ENCODE results near the gene GPC6.

The GPC6 gene

DNA sequence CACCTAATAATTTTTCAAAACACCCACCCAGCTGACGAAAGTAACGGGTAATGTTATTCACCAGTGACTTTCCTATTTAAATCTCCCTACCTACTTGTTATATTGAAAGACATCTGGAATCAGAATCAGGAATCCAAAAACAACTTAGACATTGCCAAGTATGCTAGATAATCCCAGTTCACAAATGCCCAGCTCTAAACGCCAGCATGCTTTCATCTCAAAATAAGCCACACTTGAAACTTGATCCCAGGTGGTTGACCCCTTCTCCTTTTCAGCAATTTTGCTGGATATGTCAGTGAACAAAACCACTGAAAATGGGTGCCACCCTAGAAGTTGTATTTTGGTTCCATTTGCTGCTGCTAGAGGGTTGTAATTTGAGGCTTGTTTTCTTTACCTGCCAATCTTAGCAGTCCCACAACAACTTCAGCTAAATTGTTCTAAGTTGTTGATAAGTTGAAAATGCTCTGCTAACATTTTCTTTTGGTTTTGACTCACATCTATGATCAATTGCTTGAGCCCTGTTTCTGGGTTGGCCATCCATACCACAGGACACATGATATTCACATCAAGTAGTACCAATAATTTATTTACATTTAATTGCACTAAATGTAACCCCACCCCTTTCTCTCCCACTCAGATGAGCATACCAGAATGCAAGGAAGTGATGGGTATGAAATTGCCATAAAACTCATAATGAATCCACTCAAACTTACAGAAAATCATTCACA, 1186.4 kb downstream of the GPC6 start:
- Histone ChIP-seq H2BK12ac (ENCODE audit: low read length in 2 of 2) (no peak overlapping the region), H2AK5ac (ENCODE audit: low read length, severe bottlenecking) (no peak overlapping the region), H3K36me3 (ENCODE audit: control insufficient read depth in 1 of 2, insufficient read depth in 2 of 2, low read depth in 1 of 2, low read length in 2 of 2) (no peaks in the 10 kb centered on the region), H3K9me3 (ENCODE audit: control insufficient read depth, low read length) (peaks cover 6% of the 10 kb centered on the region), H3K14ac (ENCODE audit: low read length in 2 of 2) (no peak overlapping the region), H3K4me3 (ENCODE audit: insufficient read depth in 1 of 2, low read depth in 1 of 2, low read length in 2 of 2) (no peak overlapping the region), H2BK5ac (ENCODE audit: low read depth, low read length, poor library complexity, severe bottlenecking) (no peak overlapping the region), H2BK15ac (ENCODE audit: low read depth, poor library complexity, severe bottlenecking) (no peak overlapping the region), H3K23ac (ENCODE audit: low read length in 2 of 2) (no peak overlapping the region), H4K8ac (ENCODE audit: low read length) (no peak overlapping the region), H2BK120ac (ENCODE audit: low read depth, low read length) (no peak overlapping the region), H3K4me2 (ENCODE audit: low read length, poor library complexity, severe bottlenecking) (no peak overlapping the region), H3K9ac (ENCODE audit: low read length) (no peak overlapping the region), H3K4me1 (ENCODE audit: control insufficient read depth, insufficient read depth, low read depth, low read length) (no peaks in the 10 kb centered on the region), H3K27me3 (ENCODE audit: control insufficient read depth in 1 of 2, insufficient read depth in 1 of 2, low read length in 2 of 2) (peaks cover 0 to 3% of the 10 kb centered on the region in 2 experiments), H3K18ac (ENCODE audit: low read depth in 1 of 2, low read length in 2 of 2) (no peak overlapping the region), H3K4ac (ENCODE audit: low read depth in 1 of 2, low read length in 2 of 2) (no peak overlapping the region), H2AFZ (ENCODE audit: low read depth, low read length) (no peak overlapping the region), H4K91ac (ENCODE audit: low read length) (no peak overlapping the region), H3K27ac (ENCODE audit: low read length, poor library complexity, severe bottlenecking) (no peak overlapping the region), H3K79me1 (replicated peaks; ENCODE audit: low read length, poor library complexity, severe bottlenecking) (no peaks in the 10 kb centered on the region)
- 69% methylated on average over 3 of the region's 3 CpGs for WGBS
- no peak for DNase-seq

DNA sequence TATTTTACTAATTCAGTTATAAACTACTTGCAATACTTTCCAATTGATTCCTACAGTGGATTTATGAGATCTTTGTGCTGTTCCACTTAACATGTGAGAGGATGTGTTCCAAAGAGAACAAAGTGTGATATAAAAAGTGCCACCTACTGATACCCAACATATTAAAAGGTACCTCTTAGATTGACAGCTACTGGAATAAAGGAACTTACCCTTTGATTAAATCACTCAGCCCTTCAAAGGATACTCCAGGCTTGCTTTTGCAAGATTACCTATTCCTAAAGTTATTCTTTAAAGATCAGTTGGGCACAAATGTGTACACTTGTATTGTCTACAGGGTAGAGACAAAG, 1187.0 kb downstream of the GPC6 start:
- H3K36me3 ChIP-seq (ENCODE audit: control insufficient read depth in 1 of 2, insufficient read depth in 2 of 2, low read depth in 1 of 2, low read length in 2 of 2): no peaks in the 10 kb centered on the region
- no peak overlapping the region for H2BK15ac ChIP-seq (ENCODE audit: low read depth, poor library complexity, severe bottlenecking)
- H3K79me1 ChIP-seq (replicated peaks; ENCODE audit: low read length, poor library complexity, severe bottlenecking): no peaks in the 10 kb centered on the region
- H3K27me3 ChIP-seq (ENCODE audit: control insufficient read depth in 1 of 2, insufficient read depth in 1 of 2, low read length in 2 of 2): peaks cover 0 to 3% of the 10 kb centered on the region in 2 experiments
- H4K91ac ChIP-seq (ENCODE audit: low read length): no peak overlapping the region
- H3K23ac ChIP-seq (ENCODE audit: low read length in 2 of 2): no peak overlapping the region
- no peak overlapping the region for H4K8ac ChIP-seq (ENCODE audit: low read length)
- H3K27ac ChIP-seq (ENCODE audit: low read length, poor library complexity, severe bottlenecking): no peak overlapping the region
- H2AFZ ChIP-seq (ENCODE audit: low read depth, low read length): no peak overlapping the region
- H3K14ac ChIP-seq (ENCODE audit: low read length in 2 of 2): no peak overlapping the region
- no peak overlapping the region for H3K4ac ChIP-seq (ENCODE audit: low read depth in 1 of 2, low read length in 2 of 2)
- no peak for DNase-seq
- no peak overlapping the region for H2BK5ac ChIP-seq (ENCODE audit: low read depth, low read length, poor library complexity, severe bottlenecking)
- no peak overlapping the region for H2AK5ac ChIP-seq (ENCODE audit: low read length, severe bottlenecking)
- H2BK12ac ChIP-seq (ENCODE audit: low read length in 2 of 2): no peak overlapping the region
- no peak overlapping the region for H2BK120ac ChIP-seq (ENCODE audit: low read depth, low read length)
- H3K9me3 ChIP-seq (ENCODE audit: control insufficient read depth, low read length): peaks cover 6% of the 10 kb centered on the region
- no peak overlapping the region for H3K18ac ChIP-seq (ENCODE audit: low read depth in 1 of 2, low read length in 2 of 2)
- no peak overlapping the region for H3K9ac ChIP-seq (ENCODE audit: low read length)
- H3K4me3 ChIP-seq (ENCODE audit: insufficient read depth in 1 of 2, low read depth in 1 of 2, low read length in 2 of 2): no peak overlapping the region
- no peak overlapping the region for H3K4me2 ChIP-seq (ENCODE audit: low read length, poor library complexity, severe bottlenecking)
- H3K4me1 ChIP-seq (ENCODE audit: control insufficient read depth, insufficient read depth, low read depth, low read length): no peaks in the 10 kb centered on the region

- Histone ChIP-seq H2AFZ (ENCODE audit: low read depth, low read length) (no peak overlapping the region), H2BK120ac (ENCODE audit: low read depth, low read length) (no peak overlapping the region), H3K27me3 (ENCODE audit: control insufficient read depth in 1 of 2, insufficient read depth in 1 of 2, low read length in 2 of 2) (peaks cover 0 to 3% of the 10 kb centered on the region in 2 experiments), H4K91ac (ENCODE audit: low read length) (no peak overlapping the region), H3K36me3 (ENCODE audit: control insufficient read depth in 1 of 2, insufficient read depth in 2 of 2, low read depth in 1 of 2, low read length in 2 of 2) (no peaks in the 10 kb centered on the region), H3K4me3 (ENCODE audit: insufficient read depth in 1 of 2, low read depth in 1 of 2, low read length in 2 of 2) (no peak overlapping the region), H3K14ac (ENCODE audit: low read length in 2 of 2) (no peak overlapping the region), H4K8ac (ENCODE audit: low read length) (no peak overlapping the region), H3K79me1 (replicated peaks; ENCODE audit: low read length, poor library complexity, severe bottlenecking) (no peaks in the 10 kb centered on the region), H2BK12ac (ENCODE audit: low read length in 2 of 2) (no peak overlapping the region), H3K9ac (ENCODE audit: low read length) (no peak overlapping the region), H3K9me3 (ENCODE audit: control insufficient read depth, low read length) (peaks cover 6% of the 10 kb centered on the region), H2BK5ac (ENCODE audit: low read depth, low read length, poor library complexity, severe bottlenecking) (no peak overlapping the region), H3K4me1 (ENCODE audit: control insufficient read depth, insufficient read depth, low read depth, low read length) (no peaks in the 10 kb centered on the region), H2AK5ac (ENCODE audit: low read length, severe bottlenecking) (no peak overlapping the region), H3K4me2 (ENCODE audit: low read length, poor library complexity, severe bottlenecking) (no peak overlapping the region), H2BK15ac (ENCODE audit: low read depth, poor library complexity, severe bottlenecking) (no peak overlapping the region), H3K18ac (ENCODE audit: low read depth in 1 of 2, low read length in 2 of 2) (no peak overlapping the region), H3K23ac (ENCODE audit: low read length in 2 of 2) (no peak overlapping the region), H3K4ac (ENCODE audit: low read depth in 1 of 2, low read length in 2 of 2) (no peak overlapping the region), H3K27ac (ENCODE audit: low read length, poor library complexity, severe bottlenecking) (no peak overlapping the region)
- DNase-seq: no peak
- 100% methylated on average over 1 of the region's 1 CpG for WGBS
Observed at GRCh38 chr13:94414141-94414540, 1187.5 kb downstream of the GPC6 start.

DNA sequence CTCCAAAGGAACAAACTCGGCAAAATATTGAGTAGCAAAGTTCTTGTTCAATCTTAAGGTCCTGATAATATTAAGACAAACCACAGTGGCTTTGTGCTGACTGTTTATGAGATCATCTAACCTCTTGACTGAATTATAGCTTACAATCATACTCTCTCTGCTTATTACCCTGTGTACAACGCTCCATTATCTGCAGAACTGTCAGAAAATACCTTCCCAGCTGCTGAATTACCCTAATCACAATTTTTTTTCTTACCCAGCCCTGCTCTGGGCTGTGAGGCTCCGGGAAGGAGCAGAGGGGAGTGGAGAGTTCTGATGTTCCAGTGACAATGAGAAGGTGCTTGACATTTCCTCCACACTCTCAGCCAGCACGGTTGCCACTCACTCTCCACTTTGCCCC, 1188.1 kb downstream of the GPC6 start:
- WGBS: 47% methylated on average over 4 of the region's 4 CpGs
- no peak overlapping the region for H3K27ac ChIP-seq (ENCODE audit: low read length, poor library complexity, severe bottlenecking)
- no peak overlapping the region for H3K4me3 ChIP-seq (ENCODE audit: insufficient read depth in 1 of 2, low read depth in 1 of 2, low read length in 2 of 2)
- no peak overlapping the region for H2AFZ ChIP-seq (ENCODE audit: low read depth, low read length)
- H3K36me3 ChIP-seq (ENCODE audit: control insufficient read depth in 1 of 2, insufficient read depth in 2 of 2, low read depth in 1 of 2, low read length in 2 of 2): no peaks in the 10 kb centered on the region
- no peak overlapping the region for H3K14ac ChIP-seq (ENCODE audit: low read length in 2 of 2)
- no peak overlapping the region for H2BK15ac ChIP-seq (ENCODE audit: low read depth, poor library complexity, severe bottlenecking)
- DNase-seq: no peak
- H3K4me2 ChIP-seq (ENCODE audit: low read length, poor library complexity, severe bottlenecking): no peak overlapping the region
- no peak overlapping the region for H2BK12ac ChIP-seq (ENCODE audit: low read length in 2 of 2)
- H2BK5ac ChIP-seq (ENCODE audit: low read depth, low read length, poor library complexity, severe bottlenecking): no peak overlapping the region
- peaks cover 0 to 3% of the 10 kb centered on the region in 2 experiments for H3K27me3 ChIP-seq (ENCODE audit: control insufficient read depth in 1 of 2, insufficient read depth in 1 of 2, low read length in 2 of 2)
- H2BK120ac ChIP-seq (ENCODE audit: low read depth, low read length): no peak overlapping the region
- H3K18ac ChIP-seq (ENCODE audit: low read depth in 1 of 2, low read length in 2 of 2): no peak overlapping the region
- H3K4me1 ChIP-seq (ENCODE audit: control insufficient read depth, insufficient read depth, low read depth, low read length): no peaks in the 10 kb centered on the region
- H2AK5ac ChIP-seq (ENCODE audit: low read length, severe bottlenecking): no peak overlapping the region
- H4K91ac ChIP-seq (ENCODE audit: low read length): no peak overlapping the region
- no peak overlapping the region for H3K9ac ChIP-seq (ENCODE audit: low read length)
- no peak overlapping the region for H3K23ac ChIP-seq (ENCODE audit: low read length in 2 of 2)
- no peaks in the 10 kb centered on the region for H3K79me1 ChIP-seq (replicated peaks; ENCODE audit: low read length, poor library complexity, severe bottlenecking)
- H4K8ac ChIP-seq (ENCODE audit: low read length): no peak overlapping the region
- peaks cover 6% of the 10 kb centered on the region for H3K9me3 ChIP-seq (ENCODE audit: control insufficient read depth, low read length)
- no peak overlapping the region for H3K4ac ChIP-seq (ENCODE audit: low read depth in 1 of 2, low read length in 2 of 2)

All from mesenchymal stem cell (in vitro differentiated cells and primary cell).